SK-N-SH treated with all-trans-retinoic acid at 6 μM for 48 hours (cell line): ENCODE results near the gene GNG2.

Source experiments
- ATAC-seq: fragments of 200-7000 bp; cut with Tn5 transposase; 3 replicates; pipeline ENCODE4 v1.9.1; 2020; ENCODE audit warnings: mild to moderate bottlenecking, moderate library complexity
- ARNTL ChIP-seq: fragments of 450-650 bp; formaldehyde crosslinking; IDR thresholded peaks from 2 replicates; pipeline ENCODE4 v1.5.0; 2020; ENCODE audit warnings: low read depth, mild to moderate bottlenecking, moderate library complexity, borderline replicate concordance
- BACH2 ChIP-seq: fragments of 250-450 bp; sonication (Bioruptor Pico); IDR thresholded peaks from 2 replicates; pipeline ENCODE4 v1.9.0; 2021; ENCODE audit warnings: mild to moderate bottlenecking, borderline replicate concordance
- CREB5 ChIP-seq: fragments of 250-450 bp; sonication (Bioruptor Pico); IDR thresholded peaks from 2 replicates; pipeline ENCODE4 v1.5.1; 2020; ENCODE audit warnings: low read depth, mild to moderate bottlenecking, moderate library complexity
- CSDC2 ChIP-seq: fragments of 250-450 bp; sonication (Bioruptor Pico); IDR thresholded peaks from 2 replicates; pipeline ENCODE4 v1.5.0; 2020; ENCODE audit warnings: mild to moderate bottlenecking, moderate library complexity
- ESRRG ChIP-seq: fragments of 250-450 bp; sonication (Bioruptor Pico); IDR thresholded peaks from 2 replicates; pipeline ENCODE4 v1.6.1; 2021; ENCODE audit warnings: mild to moderate bottlenecking
- GLIS3 ChIP-seq: fragments of 250-450 bp; sonication (Bioruptor Pico); IDR thresholded peaks from 2 replicates; pipeline ENCODE4 v1.5.0; 2020; ENCODE audit warnings: mild to moderate bottlenecking, moderate library complexity
- ISL1 ChIP-seq: fragments of 250-450 bp; sonication (Bioruptor Pico); IDR thresholded peaks from 2 replicates; pipeline ENCODE4 v2.1.2; 2022; ENCODE audit warnings: mild to moderate bottlenecking, moderate library complexity
- OSR1 ChIP-seq: fragments of 250-450 bp; sonication (Bioruptor Pico); IDR thresholded peaks from 2 replicates; pipeline ENCODE4 v1.8.0; 2022; ENCODE audit warnings: moderate library complexity, mild to moderate bottlenecking, inconsistent platforms
- PPARA ChIP-seq: fragments of 250-450 bp; sonication (Bioruptor Pico); IDR thresholded peaks from 2 replicates; pipeline ENCODE4 v1.5.0; 2020; ENCODE audit warnings: mild to moderate bottlenecking, borderline replicate concordance
- RARB ChIP-seq: fragments of 250-450 bp; sonication (Bioruptor Pico); IDR thresholded peaks from 2 replicates; pipeline ENCODE4 v1.8.0; 2021; ENCODE audit warnings: mild to moderate bottlenecking, moderate library complexity
- SNAI2 ChIP-seq: fragments of 250-450 bp; sonication (Bioruptor Pico); IDR thresholded peaks from 2 replicates; pipeline ENCODE4 v1.5.0; 2020; ENCODE audit warnings: mild to moderate bottlenecking, moderate library complexity
- TCF4 ChIP-seq: fragments of 250-450 bp; sonication (Bioruptor Pico); IDR thresholded peaks from 2 replicates; pipeline ENCODE4 v1.8.0; 2021; ENCODE audit warnings: mild to moderate bottlenecking, moderate library complexity, borderline replicate concordance
- TOX ChIP-seq: fragments of 250-450 bp; sonication (Bioruptor Pico); IDR thresholded peaks from 2 replicates; pipeline ENCODE4 v1.8.0; 2021; ENCODE audit warnings: mild to moderate bottlenecking, moderate library complexity, borderline replicate concordance
- ZC3H10 ChIP-seq: fragments of 250-450 bp; sonication (Bioruptor Pico); IDR thresholded peaks from 2 replicates; pipeline ENCODE4 v1.5.1; 2021; ENCODE audit warnings: mild to moderate bottlenecking, moderate library complexity
- ZFP3 ChIP-seq: fragments of 250-450 bp; sonication (Bioruptor Pico); IDR thresholded peaks from 2 replicates; pipeline ENCODE4 v1.5.0; 2020; ENCODE audit warnings: mild to moderate bottlenecking, moderate library complexity
- ZFP30 ChIP-seq: fragments of 450-650 bp; formaldehyde crosslinking; IDR thresholded peaks from 2 replicates; pipeline ENCODE4 v1.5.0; 2022; ENCODE audit warnings: mild to moderate bottlenecking, moderate library complexity
- ZNF565 ChIP-seq: fragments of 450-650 bp; formaldehyde crosslinking; conservative IDR thresholded peaks from 2 replicates; pipeline ENCODE4 v1.5.0; 2020; ENCODE audit warnings: low read depth, mild to moderate bottlenecking, moderate library complexity
- ZNF70 ChIP-seq: fragments of 450-650 bp; formaldehyde crosslinking; IDR thresholded peaks from 2 replicates; pipeline ENCODE4 v1.5.0; 2020; ENCODE audit warnings: mild to moderate bottlenecking, moderate library complexity
- ZNF8 ChIP-seq: fragments of 450-650 bp; formaldehyde crosslinking; IDR thresholded peaks from 2 replicates; pipeline ENCODE4 v1.5.0; 2020; ENCODE audit warnings: mild to moderate bottlenecking, moderate library complexity
- TF ChIP-seq, protein P1 (sequence below): fragments of 250-450 bp; sonication (Bioruptor Pico); IDR thresholded peaks from 2 replicates; pipeline ENCODE4 v1.5.0; 2020; ENCODE audit warnings: mild to moderate bottlenecking, moderate library complexity
- TF ChIP-seq, protein P2 (sequence below): fragments of 250-450 bp; sonication (Bioruptor Pico); IDR thresholded peaks from 2 replicates; pipeline ENCODE4 v1.8.0; 2021; ENCODE audit warnings: low read depth, mild to moderate bottlenecking, moderate library complexity, borderline replicate concordance
- TF ChIP-seq, protein P3 (sequence below): fragments of 250-450 bp; sonication (Bioruptor Pico); IDR thresholded peaks from 2 replicates; pipeline ENCODE4 v1.5.1; 2021; ENCODE audit warnings: mild to moderate bottlenecking, moderate library complexity

The GNG2 gene

GRCh38 chr14:51925980-51926379, 65.6 kb downstream of the GNG2 start:
- TF ChIP-seq CREB5 (CRISPR knock-in tag) (no peak), ZNF8 (CRISPR knock-in tag) (no peak)
- TF ChIP-seq, protein P1, sequence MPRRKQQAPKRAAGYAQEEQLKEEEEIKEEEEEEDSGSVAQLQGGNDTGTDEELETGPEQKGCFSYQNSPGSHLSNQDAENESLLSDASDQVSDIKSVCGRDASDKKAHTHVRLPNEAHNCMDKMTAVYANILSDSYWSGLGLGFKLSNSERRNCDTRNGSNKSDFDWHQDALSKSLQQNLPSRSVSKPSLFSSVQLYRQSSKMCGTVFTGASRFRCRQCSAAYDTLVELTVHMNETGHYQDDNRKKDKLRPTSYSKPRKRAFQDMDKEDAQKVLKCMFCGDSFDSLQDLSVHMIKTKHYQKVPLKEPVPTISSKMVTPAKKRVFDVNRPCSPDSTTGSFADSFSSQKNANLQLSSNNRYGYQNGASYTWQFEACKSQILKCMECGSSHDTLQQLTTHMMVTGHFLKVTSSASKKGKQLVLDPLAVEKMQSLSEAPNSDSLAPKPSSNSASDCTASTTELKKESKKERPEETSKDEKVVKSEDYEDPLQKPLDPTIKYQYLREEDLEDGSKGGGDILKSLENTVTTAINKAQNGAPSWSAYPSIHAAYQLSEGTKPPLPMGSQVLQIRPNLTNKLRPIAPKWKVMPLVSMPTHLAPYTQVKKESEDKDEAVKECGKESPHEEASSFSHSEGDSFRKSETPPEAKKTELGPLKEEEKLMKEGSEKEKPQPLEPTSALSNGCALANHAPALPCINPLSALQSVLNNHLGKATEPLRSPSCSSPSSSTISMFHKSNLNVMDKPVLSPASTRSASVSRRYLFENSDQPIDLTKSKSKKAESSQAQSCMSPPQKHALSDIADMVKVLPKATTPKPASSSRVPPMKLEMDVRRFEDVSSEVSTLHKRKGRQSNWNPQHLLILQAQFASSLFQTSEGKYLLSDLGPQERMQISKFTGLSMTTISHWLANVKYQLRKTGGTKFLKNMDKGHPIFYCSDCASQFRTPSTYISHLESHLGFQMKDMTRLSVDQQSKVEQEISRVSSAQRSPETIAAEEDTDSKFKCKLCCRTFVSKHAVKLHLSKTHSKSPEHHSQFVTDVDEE (CRISPR knock-in tag), result no peak
- ATAC-seq, result no peak

GRCh38 chr14:51926449-51926848, 66.0 kb downstream of the GNG2 start:
- no peak for ATAC-seq

DNA sequence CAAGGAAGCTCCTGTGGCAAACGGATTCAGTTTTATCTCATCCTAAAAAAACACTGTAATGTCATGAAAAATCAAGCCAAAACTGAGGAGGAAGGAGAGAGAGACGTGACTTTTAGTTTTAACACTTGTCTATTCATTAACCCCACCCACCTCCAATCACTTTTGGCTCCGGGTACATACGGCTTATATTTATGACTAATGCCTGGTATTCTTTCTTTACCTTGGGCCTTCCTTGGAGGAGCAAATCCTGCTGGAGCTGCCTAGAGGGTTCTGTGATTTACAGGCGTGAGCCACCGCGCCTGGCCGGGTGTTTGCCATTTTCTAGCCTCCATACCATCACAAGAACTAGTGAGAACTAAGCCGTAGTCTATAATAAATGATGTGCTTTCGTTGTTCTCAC, 68.2 kb downstream of the GNG2 start:
- ATAC-seq, result no peak
- TF ChIP-seq TOX (CRISPR knock-in tag) (no peak), CSDC2 (no peak), OSR1 (CRISPR knock-in tag) (no peak), BACH2 (CRISPR knock-in tag) (no peak), ARNTL (CRISPR knock-in tag) (no peak), ZNF8 (CRISPR knock-in tag) (no peak), SNAI2 (no peak), TCF4 (no peak), ZFP3 (no peak), ZFP30 (CRISPR knock-in tag) (no peak), ESRRG (CRISPR knock-in tag) (no peak), CREB5 (CRISPR knock-in tag) (no peak), ISL1 (CRISPR knock-in tag) (no peak)
- TF ChIP-seq, protein P2, sequence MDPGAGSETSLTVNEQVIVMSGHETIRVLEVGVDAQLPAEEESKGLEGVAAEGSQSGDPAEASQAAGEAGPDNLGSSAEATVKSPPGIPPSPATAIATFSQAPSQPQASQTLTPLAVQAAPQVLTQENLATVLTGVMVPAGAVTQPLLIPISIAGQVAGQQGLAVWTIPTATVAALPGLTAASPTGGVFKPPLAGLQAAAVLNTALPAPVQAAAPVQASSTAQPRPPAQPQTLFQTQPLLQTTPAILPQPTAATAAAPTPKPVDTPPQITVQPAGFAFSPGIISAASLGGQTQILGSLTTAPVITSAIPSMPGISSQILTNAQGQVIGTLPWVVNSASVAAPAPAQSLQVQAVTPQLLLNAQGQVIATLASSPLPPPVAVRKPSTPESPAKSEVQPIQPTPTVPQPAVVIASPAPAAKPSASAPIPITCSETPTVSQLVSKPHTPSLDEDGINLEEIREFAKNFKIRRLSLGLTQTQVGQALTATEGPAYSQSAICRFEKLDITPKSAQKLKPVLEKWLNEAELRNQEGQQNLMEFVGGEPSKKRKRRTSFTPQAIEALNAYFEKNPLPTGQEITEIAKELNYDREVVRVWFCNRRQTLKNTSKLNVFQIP (CRISPR knock-in tag), result no peak
- TF ChIP-seq, protein P3, sequence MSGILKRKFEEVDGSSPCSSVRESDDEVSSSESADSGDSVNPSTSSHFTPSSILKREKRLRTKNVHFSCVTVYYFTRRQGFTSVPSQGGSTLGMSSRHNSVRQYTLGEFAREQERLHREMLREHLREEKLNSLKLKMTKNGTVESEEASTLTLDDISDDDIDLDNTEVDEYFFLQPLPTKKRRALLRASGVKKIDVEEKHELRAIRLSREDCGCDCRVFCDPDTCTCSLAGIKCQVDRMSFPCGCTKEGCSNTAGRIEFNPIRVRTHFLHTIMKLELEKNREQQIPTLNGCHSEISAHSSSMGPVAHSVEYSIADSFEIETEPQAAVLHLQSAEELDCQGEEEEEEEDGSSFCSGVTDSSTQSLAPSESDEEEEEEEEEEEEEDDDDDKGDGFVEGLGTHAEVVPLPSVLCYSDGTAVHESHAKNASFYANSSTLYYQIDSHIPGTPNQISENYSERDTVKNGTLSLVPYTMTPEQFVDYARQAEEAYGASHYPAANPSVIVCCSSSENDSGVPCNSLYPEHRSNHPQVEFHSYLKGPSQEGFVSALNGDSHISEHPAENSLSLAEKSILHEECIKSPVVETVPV, result no peak
- TF ChIP-seq, protein P1 (CRISPR knock-in tag), result no peak

More at GRCh38 chr14:51926449-51926848, 66.0 kb downstream of the GNG2 start:
- TF ChIP-seq, protein P3, result no peak
- no peak for TF ChIP-seq ARNTL (CRISPR knock-in tag)
- TF ChIP-seq TOX (CRISPR knock-in tag), result no peak
- no peak for TF ChIP-seq ESRRG (CRISPR knock-in tag)
- TF ChIP-seq GLIS3 (CRISPR knock-in tag), result no peak
- TF ChIP-seq CREB5 (CRISPR knock-in tag), result no peak
- no peak for TF ChIP-seq ZNF70 (CRISPR knock-in tag)
- no peak for TF ChIP-seq TCF4
- no peak for TF ChIP-seq ZFP3
- TF ChIP-seq BACH2 (CRISPR knock-in tag), result no peak
- TF ChIP-seq ZNF565 (CRISPR knock-in tag), result no peak
- no peak for TF ChIP-seq RARB (CRISPR knock-in tag)
- TF ChIP-seq OSR1 (CRISPR knock-in tag), result no peak
- TF ChIP-seq ZC3H10, result no peak
- TF ChIP-seq SNAI2, result no peak
- TF ChIP-seq PPARA (CRISPR knock-in tag), result no peak
